HG03060 (cell line): ENCODE results near the gene SDK1.
"Not testable (repeated sequence)": the region's sequence is repeated elsewhere in the genome, so short reads cannot be mapped to it uniquely, and the experiment has no call there.

Experiments
- ATAC-seq: cut with Tn5 transposase; IDR thresholded peaks from one replicate; pipeline ENCODE4 v1.9.1; 2021; ENCODE audit warnings: low read depth, moderate number of reproducible peaks; ENCODE audit not compliant: unreplicated experiment

Gene SDK1

DNA sequence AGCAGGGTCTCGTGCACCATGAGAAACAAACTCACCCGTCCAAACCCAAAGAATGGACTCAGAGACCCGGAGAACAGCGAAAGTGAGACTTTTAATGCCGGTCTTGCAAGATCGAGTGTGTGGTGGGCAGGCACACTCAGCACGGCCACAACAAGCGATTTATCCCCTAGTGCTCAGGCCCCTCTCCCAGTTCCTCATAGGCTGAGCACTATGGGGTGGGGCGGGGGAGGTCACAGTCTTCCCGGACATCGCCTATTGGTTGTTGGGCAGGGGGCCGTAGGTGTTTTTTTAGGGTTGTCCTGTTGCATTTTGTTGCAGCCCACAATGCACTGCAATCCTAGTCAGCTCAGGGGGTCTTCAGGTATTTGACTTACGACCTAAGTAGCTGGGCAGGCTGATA is 772.7 kb downstream of the SDK1 start:
- ATAC-seq = no peak

DNA sequence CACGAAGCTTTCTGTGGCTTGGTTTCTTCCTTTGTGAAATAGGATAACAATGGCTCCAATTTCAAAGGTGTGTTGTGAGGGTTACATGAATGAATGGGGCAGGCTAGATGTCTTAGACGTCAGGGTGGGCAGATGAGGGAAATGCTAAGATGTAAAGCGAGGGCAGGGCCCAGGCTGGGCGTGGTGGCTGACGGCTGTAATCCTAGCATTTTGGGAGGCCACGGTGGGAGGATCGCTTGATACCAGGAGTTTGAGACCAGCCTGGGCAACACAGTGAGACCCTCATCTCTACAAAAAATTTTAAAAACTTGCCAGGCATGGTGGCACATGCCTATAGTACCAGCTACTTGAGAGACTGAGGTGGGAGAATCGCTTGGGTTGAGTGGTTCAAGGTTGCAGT is 773.4 kb downstream of the SDK1 start:
- no peak for ATAC-seq

DNA sequence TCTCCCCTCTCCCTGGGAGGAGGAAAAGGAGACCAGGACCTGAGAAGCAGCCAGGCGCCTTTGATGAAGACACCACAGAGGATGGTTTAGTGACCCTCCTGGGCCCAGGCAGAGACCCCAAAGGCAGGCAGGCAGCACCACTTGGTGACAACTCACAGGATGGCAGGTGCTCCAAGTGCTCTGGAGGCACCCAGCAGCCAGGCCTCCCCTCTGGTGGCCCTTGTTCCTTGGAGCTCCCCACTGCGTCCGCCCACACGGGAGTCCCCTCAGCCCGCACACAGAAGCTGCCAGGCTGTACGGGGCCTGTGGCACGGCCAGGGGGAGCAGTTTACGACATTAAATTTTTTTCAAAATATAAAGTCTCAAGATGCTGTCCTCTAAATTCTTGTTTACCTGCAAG is 773.9 kb downstream of the SDK1 start:
- no peak for ATAC-seq

DNA sequence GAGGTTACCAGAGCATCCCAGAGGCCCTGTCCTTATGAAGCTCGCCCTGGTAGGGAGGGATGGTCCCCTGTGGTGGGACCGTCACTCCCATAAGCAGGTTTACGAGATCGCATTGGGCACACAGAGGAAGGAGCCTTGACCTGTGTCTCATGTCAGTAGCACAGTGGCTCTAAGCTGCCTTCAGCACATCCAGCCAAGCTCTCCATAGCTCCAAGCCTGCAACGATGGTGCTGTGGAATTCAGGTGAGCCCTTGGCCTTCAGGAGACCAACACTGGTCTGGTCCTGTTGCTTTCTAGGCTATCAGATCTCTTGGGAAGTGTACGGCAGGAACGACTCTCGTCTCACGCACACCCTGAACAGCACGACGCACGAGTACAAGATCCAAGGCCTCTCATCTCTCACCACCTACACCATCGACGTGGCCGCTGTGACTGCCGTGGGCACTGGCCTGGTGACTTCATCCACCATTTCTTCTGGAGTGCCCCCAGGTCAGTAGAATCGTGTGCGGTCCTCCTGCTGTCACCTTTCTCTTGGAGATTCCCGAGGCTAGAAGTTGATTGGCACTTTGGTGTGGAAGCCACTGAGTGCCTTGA is 775.7 kb downstream of the SDK1 start:
- no peak for ATAC-seq

DNA sequence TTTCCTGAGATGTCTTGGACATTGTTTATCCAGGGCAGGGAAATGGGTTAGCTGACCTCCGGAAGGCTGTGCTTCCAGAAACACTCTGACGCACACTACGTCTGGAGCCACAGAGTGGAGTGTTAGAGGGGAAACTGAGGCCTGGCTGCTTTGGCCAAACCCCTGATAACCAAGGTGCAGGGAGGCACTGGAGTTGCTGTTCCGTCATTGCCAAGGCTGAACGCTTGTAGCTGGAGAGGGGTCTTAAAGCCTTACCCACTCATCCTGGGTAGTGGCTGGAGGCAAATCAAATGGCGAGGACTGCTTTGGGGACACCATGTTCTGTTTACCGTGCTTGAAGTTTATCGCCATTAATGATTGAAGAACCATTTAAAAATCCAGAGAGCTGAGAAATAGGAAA is 776.9 kb downstream of the SDK1 start:
- ATAC-seq = no peak

DNA sequence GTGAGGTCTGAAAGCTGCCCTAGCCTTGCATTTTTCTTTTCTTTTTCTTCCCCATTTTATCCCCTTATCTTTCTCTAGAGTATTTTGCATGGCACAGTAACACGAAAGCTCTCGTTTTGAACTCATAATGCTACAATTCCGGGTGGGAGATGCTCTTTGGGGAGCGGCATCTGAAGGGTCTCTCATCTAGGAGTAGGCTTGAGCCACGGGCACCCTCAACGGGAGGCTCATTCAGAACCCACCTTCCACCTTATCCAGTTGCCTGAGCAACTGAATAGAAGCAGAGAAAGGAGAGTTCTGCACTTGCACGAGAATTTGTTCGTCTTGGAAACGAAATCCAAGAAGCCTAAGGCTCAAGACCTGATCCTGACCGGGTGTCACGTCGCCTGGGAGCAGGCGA is 777.5 kb downstream of the SDK1 start:
- no peak for ATAC-seq

DNA sequence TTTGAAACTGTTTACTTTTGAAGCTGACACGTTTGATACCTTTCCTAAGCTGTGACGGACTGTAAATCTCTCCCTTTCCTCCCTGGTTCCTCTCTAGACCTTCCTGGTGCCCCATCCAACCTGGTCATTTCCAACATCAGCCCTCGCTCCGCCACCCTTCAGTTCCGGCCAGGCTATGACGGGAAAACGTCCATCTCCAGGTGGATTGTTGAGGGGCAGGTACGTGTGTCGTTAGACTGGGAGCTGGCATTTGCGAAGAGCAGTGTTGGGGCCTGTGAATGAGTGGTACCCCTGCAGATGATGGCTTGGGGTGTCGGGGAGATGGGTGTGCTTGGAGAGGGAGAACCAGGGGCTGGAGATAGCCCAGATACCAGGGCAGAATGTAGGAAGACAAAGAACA is 778.3 kb downstream of the SDK1 start:
- no peak for ATAC-seq

DNA sequence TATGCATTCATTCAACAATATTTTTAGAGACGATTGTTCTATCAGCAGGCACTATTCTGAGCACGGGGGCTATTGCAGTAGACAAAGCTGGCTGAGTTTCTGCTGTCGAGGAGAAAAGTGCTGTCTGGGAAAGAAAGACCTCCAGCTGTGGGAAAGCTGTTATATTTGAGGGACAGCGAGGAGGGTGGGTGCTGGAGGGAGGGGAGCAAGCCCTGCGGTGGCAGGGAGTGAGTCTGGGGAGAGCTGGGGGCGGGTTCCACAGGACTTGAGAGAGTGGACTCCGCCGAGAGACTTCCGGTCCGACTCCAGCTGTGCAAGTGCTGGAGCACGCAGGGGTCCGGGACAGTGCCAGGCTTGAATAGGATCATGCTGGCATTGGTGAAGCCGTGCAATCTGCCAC is 778.9 kb downstream of the SDK1 start:
- no peak for ATAC-seq

DNA sequence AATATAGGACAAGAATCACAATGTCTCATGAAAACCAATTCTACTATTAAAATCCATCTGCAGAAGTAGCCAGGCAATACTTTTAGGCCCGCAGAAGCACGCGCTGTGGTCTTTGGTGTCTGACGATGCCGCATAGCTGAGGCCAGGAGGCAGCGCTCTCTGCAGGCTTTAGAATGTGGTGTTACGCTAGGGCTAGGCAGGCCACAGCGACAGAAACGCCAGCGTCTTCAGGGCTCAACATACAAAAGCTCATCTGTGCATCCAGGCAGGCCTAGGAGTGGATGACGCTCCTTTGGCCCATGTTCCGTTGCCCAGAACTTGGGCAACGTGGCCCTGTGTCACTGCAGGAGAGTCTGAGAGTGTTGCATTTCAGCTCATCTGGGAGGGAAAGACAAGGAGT is 779.9 kb downstream of the SDK1 start:
- ATAC-seq = no peak

DNA sequence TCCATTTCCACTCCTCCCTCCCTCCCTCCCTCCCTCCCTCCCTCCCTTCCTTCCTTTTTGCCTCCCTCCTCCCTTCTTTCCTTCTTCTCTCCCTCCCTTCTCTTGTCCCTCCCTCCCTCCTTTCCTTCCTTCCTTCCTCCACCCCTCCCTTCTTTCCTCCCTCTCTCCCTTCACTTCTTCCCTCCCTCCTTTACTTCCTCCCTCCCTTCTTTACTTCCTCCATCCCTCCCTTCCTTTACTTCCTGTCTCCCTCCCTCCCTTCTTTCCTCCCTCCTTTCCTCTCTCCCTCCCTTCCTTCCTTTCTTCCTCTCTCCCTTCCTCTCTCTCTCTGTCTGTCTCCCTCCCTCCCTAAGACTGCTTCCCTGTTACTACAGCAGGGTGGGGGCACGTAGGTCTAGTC is 782.5 kb downstream of the SDK1 start:
- ATAC-seq = no peak

DNA sequence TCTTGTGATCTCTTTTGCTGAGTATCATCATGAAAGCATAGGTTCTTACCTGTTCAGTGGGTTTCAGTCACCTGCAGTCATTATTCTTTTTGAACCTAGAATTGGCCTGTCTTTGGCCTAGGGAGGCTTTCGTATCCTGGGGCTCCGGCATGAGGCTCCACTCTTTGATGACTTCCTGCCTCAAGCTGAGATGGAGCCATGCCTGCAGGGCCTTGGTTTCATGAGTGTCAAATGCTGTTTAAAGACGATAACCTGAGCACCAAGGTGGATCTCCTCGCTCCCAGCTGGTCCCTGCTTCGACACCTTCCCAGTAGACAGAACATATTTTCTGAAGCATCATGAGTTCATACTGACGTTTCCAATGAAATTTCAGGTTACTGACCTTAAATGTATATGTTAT is 783.2 kb downstream of the SDK1 start:
- ATAC-seq = no peak

DNA sequence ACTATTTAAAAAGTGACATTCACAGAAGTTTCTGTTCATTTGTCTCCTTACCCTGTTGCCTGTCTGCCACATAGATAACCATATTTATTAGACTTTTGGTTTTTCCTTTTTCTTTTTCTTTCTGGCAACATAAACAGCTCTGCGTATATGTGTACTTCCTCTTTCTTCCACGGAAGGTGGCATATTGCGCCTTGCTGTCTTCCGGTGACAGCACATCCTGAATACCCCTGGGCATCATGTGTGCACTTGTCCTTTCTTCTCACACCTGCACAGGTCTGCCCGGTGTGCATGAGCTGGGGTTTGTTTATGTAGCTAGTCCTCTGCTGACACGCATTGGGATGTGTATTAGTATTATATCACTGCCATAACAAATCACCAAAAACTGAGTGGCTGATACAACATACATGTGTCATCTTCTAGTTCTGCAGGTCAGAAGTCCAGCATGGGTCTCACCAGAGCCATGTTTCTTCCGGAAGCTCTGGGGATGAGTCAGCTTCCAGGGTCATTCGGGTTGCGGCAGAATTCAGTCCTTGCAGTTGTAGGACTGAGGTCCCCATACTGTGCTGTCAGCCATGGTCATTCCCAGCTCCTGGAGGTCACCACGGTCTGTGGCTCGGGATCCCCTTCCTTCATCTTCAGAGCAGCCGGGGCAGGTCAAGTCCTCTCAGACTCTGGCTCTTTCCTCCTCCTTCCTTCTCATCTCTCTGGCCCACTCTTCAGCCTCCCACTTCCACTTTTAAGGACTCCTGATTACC is 785.1 kb downstream of the SDK1 start:
- no peak for ATAC-seq

DNA sequence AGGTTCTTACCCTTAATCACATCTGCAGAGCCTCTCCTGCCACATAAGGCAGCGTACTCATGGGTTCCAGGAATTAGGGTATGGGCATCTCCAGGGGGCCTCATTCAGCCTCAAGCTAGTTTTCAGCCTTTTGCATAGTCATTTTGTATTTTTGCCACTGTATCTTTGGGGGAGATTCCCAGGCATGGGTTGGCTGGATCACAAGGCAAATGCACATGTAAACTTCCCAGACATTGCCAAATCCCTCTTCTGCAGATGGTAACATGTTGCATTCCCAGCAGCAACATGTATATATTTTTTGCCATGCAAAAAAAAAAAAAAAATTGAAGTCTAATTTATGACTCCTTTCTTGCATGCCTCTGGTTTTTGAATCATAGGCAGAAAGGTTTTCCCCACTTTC is 785.7 kb downstream of the SDK1 start:
- ATAC-seq = no peak

DNA sequence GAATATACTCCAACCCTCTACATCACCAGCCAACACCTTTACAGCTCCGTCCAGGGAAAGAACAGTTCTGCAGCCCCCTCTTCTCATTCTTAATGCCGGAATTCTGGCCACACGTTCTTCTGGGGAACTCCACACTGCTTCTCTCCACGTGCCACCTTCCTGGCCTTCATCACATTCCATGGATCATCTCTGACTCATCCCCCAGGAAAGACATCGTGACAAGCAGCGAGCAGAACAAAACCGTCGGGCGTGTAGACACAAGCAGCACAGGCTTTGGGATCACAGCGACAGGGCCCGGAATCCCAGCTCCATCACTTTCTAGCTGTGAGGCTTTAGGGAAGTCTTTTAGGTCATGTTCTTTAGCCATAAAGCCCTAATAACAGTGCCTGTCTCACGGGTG is 790.7 kb downstream of the SDK1 start:
- no peak for ATAC-seq

DNA sequence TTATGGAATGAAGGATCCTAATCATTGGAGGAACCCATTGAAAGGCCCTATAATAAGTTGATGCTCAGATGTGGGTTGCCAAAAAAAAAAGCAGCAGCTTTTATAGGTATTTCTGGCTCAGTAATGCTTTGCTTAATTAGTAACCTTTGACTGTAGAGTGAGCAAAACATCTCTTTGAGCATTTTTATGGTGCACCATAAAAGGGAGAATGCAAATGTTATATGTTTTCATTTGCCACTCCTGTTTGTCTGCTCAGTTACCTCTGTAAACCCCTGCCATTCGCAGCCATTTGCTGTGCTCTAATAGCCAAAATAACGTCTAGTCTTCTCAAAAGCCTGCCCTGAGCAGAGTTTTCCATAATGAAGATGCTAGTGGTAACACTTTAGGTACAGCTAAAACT is 792.0 kb downstream of the SDK1 start:
- ATAC-seq = no peak

DNA sequence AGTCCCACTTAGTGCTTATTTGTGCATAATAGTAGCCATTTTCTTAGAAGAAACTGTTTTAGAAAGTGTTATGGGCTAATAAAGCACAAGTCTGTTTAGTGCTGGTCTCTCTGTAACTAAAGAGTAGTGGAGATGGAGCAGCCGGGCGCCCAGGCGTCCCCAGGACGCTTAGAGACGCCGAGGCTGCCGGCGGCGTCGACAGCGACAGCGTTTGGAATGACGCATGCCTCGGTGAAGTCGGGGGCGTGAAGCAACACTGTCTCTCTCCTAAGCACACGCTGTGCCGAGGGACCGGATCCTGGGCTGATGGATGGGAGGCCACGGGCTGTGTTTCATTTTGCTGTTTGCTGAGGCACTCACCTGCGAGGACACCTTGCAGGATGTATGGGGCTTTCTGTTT is 792.4 kb downstream of the SDK1 start:
- no peak for ATAC-seq

DNA sequence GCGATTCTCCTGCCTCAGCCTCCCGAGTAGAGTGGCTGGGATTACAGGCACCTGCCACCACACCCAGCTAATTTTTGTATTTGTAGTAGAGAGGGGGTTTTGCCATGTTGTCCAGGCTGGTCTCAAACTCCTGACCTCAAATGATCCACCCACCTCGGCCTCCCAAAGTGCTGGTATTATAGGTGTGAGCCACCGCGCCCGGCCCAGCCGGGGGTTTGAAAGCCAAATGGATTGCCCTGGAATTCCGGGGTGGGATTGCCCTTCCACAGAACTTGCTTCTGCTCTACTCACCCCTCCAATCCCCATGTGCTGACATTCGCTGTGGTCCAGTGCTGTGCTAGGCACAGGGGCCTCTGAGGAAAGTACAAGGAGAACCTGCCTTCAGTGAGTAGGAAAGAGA is 793.1 kb downstream of the SDK1 start:
- ATAC-seq = not testable (repeated sequence)

DNA sequence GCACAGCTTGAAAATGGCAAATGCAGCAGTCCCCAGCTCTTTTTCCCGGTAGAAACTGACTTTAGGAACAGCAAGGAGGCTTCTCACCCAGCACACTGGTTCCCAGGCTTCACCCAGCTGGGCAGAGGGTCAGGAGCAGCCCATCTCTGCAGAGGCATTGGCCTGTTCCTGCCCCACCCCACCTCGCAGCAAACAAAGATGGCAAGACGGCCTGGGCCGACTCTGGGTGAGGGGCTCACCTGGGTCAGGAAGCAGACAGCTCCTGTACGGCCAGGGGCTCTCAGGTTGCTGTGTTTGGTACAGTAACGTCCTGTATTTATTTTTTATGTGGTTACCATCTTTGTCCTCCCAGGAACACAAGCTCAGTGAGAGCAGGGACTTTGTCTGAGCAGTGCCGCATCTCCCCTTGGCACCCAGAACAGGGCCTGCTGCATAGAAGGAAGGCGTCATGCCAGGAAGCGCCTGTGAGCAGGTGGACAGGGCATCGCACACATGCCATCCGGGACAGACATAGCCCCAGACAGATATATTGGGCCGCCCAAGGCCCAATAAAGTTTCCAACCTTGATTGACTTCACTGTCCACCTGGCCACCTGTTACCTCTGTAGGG is 796.1 kb downstream of the SDK1 start:
- no peak for ATAC-seq

DNA sequence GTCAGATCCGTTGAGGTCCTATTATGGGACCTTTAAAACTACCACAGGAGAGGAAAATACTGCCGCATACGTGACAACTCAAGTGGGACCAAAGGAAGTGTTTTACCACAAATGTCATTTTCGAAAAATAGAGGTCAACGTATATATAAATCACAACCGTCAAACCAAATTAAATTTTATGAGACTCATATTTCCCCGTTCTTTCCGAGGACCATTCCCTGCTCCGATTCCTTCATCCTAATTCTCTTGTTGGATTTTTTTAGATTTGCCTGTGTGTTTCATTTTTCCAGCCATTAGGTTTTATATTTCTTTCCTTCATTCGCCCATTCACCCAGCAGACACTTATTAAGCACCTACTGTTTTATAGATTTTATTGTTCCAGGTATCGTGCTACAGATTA is 797.1 kb downstream of the SDK1 start:
- no peak for ATAC-seq

DNA sequence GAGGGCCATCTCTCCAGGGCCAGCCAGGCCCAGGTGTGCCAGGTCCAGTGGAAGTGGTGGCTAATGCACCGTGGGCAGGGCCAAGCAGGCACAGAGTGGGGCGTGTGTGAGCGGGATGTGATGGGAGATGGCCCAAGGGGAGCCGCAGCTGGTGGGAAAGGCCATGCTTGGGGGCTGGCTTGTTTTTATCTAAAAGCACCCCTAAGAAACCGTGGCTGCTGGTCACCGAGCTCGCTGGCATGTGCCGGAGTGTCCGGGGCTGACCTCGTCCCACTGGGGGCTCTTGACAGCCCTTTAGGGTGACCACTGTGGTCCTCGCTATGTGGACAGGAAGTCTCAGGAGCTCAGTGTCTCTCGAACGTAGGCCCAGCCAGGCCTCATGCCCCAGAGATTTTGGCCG is 798.6 kb downstream of the SDK1 start:
- ATAC-seq = no peak

DNA sequence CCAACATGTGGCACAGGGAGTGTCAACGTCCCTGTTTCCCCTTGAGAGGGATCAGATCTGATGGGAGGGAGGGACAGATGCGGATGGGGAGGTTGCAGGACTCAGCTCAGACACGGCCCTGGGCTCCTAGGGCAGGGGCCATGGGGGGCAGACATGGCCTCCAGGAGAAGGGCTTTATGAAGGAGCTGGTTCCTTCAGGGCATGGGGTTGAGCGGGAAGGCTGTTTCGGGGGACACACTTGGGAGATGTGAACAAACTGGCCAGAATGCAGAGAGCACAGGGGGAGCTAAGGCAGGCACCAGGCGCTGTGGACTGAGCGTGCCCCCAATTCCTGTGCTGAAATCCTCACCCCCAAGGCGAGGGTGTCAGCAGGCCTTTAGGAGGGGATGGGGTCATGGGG is 799.1 kb downstream of the SDK1 start:
- no peak for ATAC-seq

DNA sequence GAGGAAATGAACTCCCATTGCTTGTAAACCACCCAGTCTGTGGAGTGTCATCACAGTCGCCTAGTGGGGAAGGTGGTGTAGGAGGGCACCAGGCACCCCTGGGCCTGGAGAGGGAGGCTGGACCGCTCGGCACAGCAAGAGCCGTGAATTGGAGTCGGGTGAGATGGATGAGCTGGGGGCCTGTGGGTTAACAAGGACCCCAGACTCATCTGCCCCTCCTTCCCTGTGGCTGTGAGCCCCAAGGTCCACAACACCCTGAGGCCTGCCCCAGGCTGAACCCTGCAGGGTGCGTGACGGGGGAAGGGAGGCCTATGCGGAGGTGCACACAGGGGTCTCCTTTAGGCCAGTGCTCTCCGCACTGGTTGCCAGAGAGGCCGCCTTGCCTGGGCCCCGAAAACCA is 799.6 kb downstream of the SDK1 start:
- ATAC-seq = no peak
